DMS114 treated with DMSO at 0.1 percent for 48 hours (cell line): ENCODE measurements around the gene ODF2.

Source experiments
- DNase-seq: peaks from one replicate; lab custom pipeline; 2025; ENCODE audit not compliant: unreplicated experiment; lab: John Stamatoyannopoulos, UW

The ODF2 gene

DNA sequence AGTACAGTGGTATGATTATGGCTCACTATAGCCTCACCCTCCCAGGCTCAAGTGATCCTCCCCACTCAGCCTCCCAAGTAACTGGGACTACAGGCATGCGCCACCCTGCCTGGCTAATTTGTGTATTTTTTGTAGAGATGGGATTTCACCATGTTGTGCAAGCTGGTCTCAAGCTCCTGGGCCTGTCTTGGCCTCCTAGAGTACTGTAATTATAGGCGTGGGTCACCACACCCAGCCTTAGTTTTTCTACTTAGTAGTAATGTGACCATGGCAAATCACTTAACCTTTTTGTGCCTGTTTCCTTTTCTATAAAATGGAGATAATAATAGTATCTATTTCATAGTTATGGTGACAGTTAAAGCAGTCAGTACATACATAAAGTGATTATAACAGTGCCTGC lies 70.9 kb downstream of the ODF2 start:
- DNase-seq, result no peak

- no peak for DNase-seq
Measured at GRCh38 chr9:128528445-128529160, 72.8 kb downstream of the ODF2 start.

DNA sequence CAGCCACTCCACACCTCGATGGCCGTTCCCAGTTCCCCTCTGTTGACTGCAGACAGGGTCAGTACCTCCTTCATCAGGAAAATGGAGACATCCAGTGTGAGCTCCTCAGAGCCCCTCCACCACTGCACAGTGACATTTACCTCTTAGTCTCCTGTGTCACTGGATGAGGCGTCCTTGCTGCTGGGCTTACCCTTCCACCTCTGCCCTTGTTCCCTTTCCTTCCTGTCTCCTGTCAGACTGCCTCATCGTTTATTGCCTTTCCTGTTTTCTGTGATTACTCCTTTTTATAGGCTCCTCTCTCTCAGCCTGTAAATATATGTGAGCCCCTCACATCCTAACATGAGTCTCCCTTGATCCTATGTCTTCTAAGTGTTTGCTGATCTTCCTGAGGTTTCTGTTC lies 73.4 kb downstream of the ODF2 start:
- DNase-seq, result no peak

GRCh38 chr9:128532581-128532980 lies 76.8 kb downstream of the ODF2 start:
- no peak for DNase-seq

DNA sequence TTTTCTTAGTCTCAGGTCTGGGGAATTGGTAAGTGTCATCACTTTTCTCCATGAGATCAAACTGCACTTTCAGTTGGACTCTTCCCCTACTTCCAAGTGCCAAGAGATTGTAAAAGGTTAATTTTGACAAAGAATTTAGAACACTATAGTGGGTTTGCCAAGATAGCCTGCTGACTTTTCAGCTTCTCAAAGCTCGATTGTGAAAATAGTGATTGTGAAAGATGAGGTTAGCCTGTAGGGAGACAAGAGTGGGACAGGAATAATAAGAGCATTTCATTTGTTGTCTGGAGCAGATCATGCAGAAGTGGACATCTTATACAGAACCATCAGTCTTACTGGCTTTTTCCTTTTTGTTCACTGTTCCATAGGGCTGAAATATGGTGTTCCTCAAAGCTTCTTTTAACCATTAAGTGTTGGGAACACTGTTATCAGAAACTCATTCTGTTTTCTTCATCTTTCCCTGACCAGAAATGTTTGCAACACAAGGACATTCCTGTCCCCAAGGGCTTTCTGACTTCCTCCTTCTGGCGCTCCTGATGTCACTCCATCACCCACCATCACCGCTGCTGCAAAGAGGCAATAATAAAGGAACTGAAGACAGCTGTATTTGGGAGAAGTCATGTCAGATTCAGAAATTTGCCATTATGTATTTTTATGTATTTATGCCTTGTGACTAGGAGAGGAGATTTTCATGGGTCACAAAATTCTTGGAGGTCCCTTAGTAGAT lies 85.0 kb downstream of the ODF2 start:
- DNase-seq, result no peak

- DNase-seq, result no peak
Measured at GRCh38 chr9:128546504-128546903, 90.7 kb downstream of the ODF2 start.

DNA sequence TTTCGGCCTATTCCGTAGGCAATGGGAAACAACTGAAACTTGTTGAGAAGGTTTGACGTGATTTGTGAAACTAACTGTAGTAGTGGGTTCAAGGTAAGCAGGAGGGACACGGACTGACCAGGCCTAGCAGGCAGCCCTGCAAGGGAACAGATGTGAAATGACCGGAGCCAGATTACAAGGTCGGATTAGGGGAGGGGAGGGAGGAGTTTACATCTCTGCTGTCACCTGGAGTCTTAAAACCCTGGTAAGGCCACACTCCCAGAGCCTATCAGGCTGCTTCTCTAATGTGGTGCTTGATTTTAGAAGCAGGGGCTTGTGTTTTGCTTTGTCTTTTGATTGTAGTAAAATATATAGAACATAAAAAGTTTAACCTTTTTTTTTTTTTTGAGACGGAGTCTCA lies 93.1 kb downstream of the ODF2 start:
- DNase-seq, result no peak

- DNase-seq, result no peak
Measured at GRCh38 chr9:128550226-128550625, 94.4 kb downstream of the ODF2 start.
